Karpas-422 (cell line): ENCODE results near the gene CDX1. TPM values are rescaled to one million over a fixed set of nuclear protein-coding genes. Genes with fewer than 3 reads are reported as not detected.

Experiments used
- DNase-seq: peaks from one replicate; pipeline ENCODE4 v3.0.0-alpha.2; 2015
- H2AFZ ChIP-seq: fragments of 200-600 bp; sonication (generic); 2 replicates; pipeline ENCODE4 v1.6.1; 2014; ENCODE audit warnings: antibody characterized with exemption, low read length, mixed read lengths
- H3K27ac ChIP-seq: fragments of 200-600 bp; sonication (generic); 2 replicates; pipeline ENCODE4 v1.5.1; 2014; ENCODE audit warnings: mild to moderate bottlenecking, low read length, moderate library complexity
- H3K27me3 ChIP-seq: fragments of 200-600 bp; sonication (generic); 2 replicates; pipeline ENCODE4 v1.6.1; 2014; ENCODE audit warnings: low read length, mixed read lengths
- H3K36me3 ChIP-seq: fragments of 200-600 bp; sonication (generic); 2 replicates; pipeline ENCODE4 v1.6.1; 2014; ENCODE audit warnings: low read length, mixed read lengths; ENCODE audit not compliant: insufficient read depth
- H3K4me1 ChIP-seq: fragments of 200-600 bp; sonication (generic); 2 replicates; pipeline ENCODE4 v1.6.1; 2014; ENCODE audit warnings: mild to moderate bottlenecking, low read length, mixed read lengths
- H3K4me2 ChIP-seq: fragments of 200-600 bp; sonication (generic); 2 replicates; pipeline ENCODE4 v1.6.1; 2014; ENCODE audit warnings: low read length, low read depth, mild to moderate bottlenecking; ENCODE audit not compliant: poor library complexity, severe bottlenecking
- H3K4me3 ChIP-seq: fragments of 200-600 bp; sonication (generic); 2 replicates; pipeline ENCODE4 v1.5.1; 2014; ENCODE audit warnings: mild to moderate bottlenecking, antibody characterized with exemption, low read length, mixed read lengths
- H3K79me2 ChIP-seq: fragments of 200-600 bp; sonication (generic); 2 replicates; pipeline ENCODE4 v1.6.1; 2014; ENCODE audit warnings: mild to moderate bottlenecking, low read length, mixed read lengths
- H3K9ac ChIP-seq: fragments of 200-600 bp; sonication (generic); 2 replicates; pipeline ENCODE4 v1.6.0; 2014; ENCODE audit warnings: low read length
- H3K9me2 ChIP-seq: fragments of 200-600 bp; sonication (generic), shearing (Covaris generic); replicated peaks from 2 replicates; pipeline ENCODE4 v1.6.0; 2014; ENCODE audit warnings: mild to moderate bottlenecking, low read length, moderate library complexity; ENCODE audit not compliant: insufficient read depth
- H3K9me3 ChIP-seq: fragments of 300-700, 200-600 bp; sonication (generic); 2 replicates; pipeline ENCODE4 v1.6.1; 2014; ENCODE audit warnings: low read length, mixed read lengths
- H4K20me1 ChIP-seq: fragments of 200-600 bp; sonication (generic); 2 replicates; pipeline ENCODE4 v1.6.1; 2014; ENCODE audit warnings: mild to moderate bottlenecking, antibody characterized with exemption, low read length, low read depth; ENCODE audit not compliant: insufficient read depth
- total RNA-seq: library from RNA; depleted of rRNA; stranded (reverse); fragments of >200 nt; shearing (Covaris generic); gene quantifications from 2 replicates; pipeline ENCODE4 v1.2.3, GENCODE V29; 2014; ENCODE audit warnings: low replicate concordance

Gene CDX1
- total RNA-seq, 1 experiment from 2014 or later, result not detected

DNA sequence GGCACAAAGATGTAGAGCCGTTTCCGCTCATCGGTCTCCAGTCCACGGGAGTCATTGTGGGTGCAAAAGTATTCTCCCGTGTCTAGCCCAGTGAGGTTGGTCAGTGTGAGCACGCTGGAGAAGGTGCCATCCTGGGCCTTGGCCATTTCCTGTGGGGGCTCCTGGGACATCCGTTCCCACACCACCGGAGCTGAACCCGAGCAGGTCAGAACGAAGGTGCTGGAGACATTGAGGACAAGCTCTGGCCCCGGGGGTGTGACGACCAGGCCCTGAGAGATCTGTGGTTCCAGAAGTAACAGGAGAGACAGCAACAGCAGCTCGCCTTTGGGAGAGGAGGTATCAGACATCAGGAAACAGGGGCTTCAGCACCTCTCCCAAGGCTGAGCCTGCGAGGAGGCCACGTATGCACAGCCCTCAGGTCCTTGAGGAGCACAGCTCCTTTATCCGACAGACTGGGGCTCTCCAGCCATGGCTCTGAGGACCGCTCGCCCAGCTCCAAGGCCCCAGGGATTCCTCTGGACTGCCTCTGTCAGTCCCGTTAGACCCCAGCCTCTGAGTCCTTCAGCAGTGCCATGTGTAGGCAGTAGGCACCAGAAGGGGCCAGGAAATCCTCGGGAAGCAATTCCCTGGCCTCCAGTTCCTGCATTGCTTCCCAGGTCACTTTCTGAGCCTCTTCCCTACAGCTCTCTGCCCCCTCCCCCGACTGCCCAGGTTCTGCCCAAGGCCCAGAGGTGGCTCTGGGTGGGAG, 30.8 kb upstream of the CDX1 start:
- Histone ChIP-seq H3K27ac (no peak overlapping the region), H4K20me1 (no peaks in the 10 kb centered on the region), H2AFZ (no peak overlapping the region), H3K4me1 (no peaks in the 10 kb centered on the region), H3K9me2 (no peaks in the 10 kb centered on the region), H3K4me2 (no peak overlapping the region), H3K36me3 (no peaks in the 10 kb centered on the region), H3K27me3 (no peaks in the 10 kb centered on the region), H3K4me3 (no peak overlapping the region), H3K9ac (no peak overlapping the region), H3K9me3 (no peaks in the 10 kb centered on the region), H3K79me2 (no peaks in the 10 kb centered on the region)
- no peak for DNase-seq

DNA sequence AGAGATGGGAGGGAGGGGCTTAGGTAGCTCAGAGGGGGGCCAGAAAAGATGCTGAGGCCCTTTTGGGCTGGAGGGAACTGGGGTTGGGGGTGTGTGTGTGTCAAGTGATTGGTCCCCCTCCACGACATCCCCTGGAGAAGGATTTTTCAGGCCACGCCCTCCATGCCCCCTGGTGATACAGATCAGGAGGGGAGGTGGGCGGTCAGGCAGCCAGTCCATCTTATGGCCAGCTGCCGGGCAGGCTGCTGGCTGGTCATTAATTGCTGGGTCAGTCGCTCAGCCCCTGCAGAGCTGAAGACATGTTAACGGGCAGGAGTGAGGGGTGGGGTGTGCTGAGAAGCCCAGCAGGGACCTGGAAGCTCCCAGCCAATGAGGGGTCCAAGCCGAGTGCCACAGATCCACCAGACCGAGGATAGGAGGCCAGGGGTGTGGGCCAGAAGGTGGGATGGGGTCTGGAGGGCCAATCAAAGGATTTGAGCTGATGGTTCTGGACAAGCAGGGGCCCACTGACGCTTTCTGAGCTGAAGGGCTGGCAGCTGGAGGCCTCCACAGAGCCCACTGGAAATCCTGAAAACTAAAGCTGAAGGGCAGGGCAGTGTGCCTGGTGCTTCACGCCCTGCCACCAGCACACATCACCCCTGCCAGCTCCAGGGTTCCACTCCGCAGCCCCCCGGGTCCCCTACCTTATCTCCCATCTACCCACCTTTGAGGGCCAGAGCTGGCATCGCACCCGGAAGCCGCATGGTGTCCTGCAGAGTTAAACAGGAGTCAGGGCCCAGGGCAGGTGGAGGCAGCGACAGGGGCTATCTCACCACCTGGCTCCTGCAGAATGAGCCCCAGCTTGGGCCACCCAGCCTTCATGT, 30.0 kb upstream of the CDX1 start:
- Histone ChIP-seq H3K27me3 (no peaks in the 10 kb centered on the region), H2AFZ (no peak overlapping the region), H3K4me3 (no peak overlapping the region), H3K27ac (no peak overlapping the region), H3K4me1 (no peaks in the 10 kb centered on the region), H3K9me2 (no peaks in the 10 kb centered on the region), H3K9ac (no peak overlapping the region), H3K79me2 (no peaks in the 10 kb centered on the region), H3K36me3 (no peaks in the 10 kb centered on the region), H3K4me2 (no peak overlapping the region), H4K20me1 (no peaks in the 10 kb centered on the region), H3K9me3 (no peaks in the 10 kb centered on the region)
- no peak for DNase-seq

DNA sequence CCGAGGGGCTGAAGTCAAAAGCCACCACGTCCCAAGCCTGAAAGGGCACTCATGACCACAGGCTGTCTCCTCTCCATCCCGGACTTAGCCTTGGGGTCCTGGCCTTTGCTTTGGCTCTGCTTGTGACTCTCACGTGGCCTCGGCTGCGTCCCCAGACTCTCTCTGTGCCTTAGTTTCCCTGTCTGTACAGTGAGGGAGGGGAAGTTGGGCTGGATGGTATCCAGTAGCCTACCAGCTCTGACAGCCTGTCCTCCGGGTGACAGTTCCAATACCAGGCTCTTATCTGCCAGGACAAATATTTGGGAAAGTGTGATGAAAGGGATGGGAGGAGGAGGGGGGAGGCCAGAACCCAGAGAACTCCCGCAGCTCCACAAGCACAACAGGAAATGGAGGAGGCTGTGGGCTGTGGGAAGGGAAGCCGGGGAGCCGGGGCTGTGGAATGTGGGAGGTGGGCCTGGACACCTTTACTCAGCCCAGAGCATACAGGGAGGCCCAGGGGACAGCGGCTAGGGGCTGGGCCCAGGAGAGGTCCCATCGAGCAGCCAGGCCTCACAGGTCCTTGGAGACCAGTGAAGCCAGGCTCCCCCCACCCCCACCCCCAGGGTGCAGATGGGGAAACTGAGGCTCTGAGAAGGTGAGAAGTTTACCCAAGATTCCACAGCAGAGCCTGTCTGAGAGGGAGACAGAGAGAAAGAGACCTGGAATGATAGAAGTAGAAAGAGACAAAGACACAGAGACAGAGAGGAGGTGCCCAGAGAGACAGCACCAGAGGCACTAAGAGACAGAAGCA, 29.2 kb upstream of the CDX1 start:
- no peak overlapping the region for H3K4me3 ChIP-seq
- no peaks in the 10 kb centered on the region for H3K9me2 ChIP-seq
- H3K9ac ChIP-seq, result no peak overlapping the region
- H3K4me1 ChIP-seq, result no peaks in the 10 kb centered on the region
- H3K27ac ChIP-seq, result no peak overlapping the region
- no peak overlapping the region for H3K4me2 ChIP-seq
- H3K9me3 ChIP-seq, result no peaks in the 10 kb centered on the region
- no peaks in the 10 kb centered on the region for H3K27me3 ChIP-seq
- H3K79me2 ChIP-seq, result no peaks in the 10 kb centered on the region
- no peaks in the 10 kb centered on the region for H3K36me3 ChIP-seq
- no peaks in the 10 kb centered on the region for H4K20me1 ChIP-seq
- no peak overlapping the region for H2AFZ ChIP-seq
- no peak for DNase-seq

DNA sequence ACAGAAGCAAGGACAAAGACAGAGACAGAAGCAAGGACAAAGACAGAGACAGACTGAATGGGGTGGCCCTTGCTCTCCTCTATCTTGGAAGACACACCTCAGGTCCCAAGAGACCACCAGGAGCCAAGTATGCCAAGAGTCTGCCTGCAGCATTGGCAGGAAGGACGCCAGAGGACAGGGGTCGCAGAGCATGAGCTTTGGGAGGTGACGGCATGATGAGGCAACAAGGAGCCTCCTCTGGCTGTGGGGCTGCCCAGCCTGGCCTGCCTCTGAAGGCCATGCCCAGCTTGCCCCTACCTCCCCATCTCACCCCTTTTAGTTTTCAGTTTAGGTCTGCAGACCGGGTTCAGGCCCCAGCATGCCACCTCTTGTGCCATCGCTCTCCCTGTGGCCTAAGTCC, 28.6 kb upstream of the CDX1 start:
- no peak for DNase-seq
- Histone ChIP-seq H3K9me2 (no peaks in the 10 kb centered on the region), H3K4me3 (no peak overlapping the region), H3K4me1 (no peaks in the 10 kb centered on the region), H3K9me3 (no peaks in the 10 kb centered on the region), H3K9ac (no peak overlapping the region), H3K27ac (no peak overlapping the region), H3K27me3 (no peaks in the 10 kb centered on the region), H4K20me1 (no peaks in the 10 kb centered on the region), H2AFZ (no peak overlapping the region), H3K36me3 (no peaks in the 10 kb centered on the region), H3K4me2 (no peak overlapping the region), H3K79me2 (no peaks in the 10 kb centered on the region)

DNA sequence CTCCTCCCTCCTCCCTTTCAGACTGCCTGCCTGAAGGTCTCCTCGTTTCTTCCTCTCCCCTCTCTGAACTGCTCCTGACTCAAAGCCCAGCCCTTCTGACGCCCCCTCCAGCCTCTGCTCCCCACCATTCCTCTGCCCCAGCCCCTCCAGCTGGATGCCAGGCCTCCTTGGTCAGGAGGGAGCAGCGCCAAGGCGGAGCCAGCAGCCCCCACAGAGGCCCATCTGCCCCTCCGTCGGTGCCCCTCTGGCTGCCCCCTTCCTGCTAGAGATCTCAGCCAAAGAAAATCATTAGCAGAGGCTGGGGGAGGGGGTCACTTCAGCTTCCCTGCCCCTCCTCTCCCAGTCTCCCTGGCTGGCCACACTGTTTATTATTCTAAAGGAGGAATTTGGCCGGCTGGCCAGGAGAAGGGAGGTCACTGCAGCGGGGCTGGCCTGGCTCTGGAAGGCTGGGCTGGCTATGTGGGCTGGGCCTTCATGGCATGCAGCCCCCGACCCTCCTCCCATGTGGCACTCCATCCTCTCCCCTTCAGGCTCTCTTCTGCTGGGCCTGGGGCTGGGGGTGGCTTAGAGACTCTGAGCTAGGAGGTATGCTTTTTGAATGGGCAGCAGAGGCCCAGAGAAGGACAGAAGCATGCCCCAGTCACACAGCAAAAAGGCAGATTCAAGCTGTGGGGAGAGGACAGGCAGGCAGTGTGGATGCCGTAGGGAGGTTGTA, 27.9 kb upstream of the CDX1 start:
- Histone ChIP-seq H3K27ac (no peak overlapping the region), H3K79me2 (no peaks in the 10 kb centered on the region), H4K20me1 (no peaks in the 10 kb centered on the region), H3K9ac (no peak overlapping the region), H3K4me1 (no peaks in the 10 kb centered on the region), H3K9me3 (no peaks in the 10 kb centered on the region), H3K9me2 (no peaks in the 10 kb centered on the region), H3K4me3 (no peak overlapping the region), H3K36me3 (no peaks in the 10 kb centered on the region), H2AFZ (no peak overlapping the region), H3K27me3 (no peaks in the 10 kb centered on the region), H3K4me2 (no peak overlapping the region)
- no peak for DNase-seq

DNA sequence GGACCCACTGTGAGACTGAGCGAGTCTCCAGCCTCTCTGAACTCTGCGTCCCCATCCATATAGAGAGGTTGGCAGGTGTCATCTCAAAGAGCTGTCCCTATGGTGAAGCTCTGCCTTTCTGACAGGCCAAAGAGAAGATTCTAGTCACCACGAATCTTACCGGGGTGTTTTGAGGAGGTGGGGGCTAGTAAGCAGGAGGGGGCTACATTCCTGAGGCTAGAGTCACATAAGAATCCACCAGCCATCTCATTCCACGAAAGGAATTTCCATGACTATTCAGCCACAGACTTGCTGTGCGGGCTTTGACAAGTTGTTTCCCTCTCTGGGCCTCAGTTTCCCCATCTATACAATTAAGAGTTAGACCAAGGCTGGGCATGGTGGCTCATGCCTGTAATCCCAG, 27.2 kb upstream of the CDX1 start:
- Histone ChIP-seq H4K20me1 (no peaks in the 10 kb centered on the region), H2AFZ (no peak overlapping the region), H3K4me2 (no peak overlapping the region), H3K9me3 (no peaks in the 10 kb centered on the region), H3K36me3 (no peaks in the 10 kb centered on the region), H3K9ac (no peak overlapping the region), H3K79me2 (no peaks in the 10 kb centered on the region), H3K27ac (no peak overlapping the region), H3K9me2 (no peaks in the 10 kb centered on the region), H3K4me1 (no peaks in the 10 kb centered on the region), H3K27me3 (no peaks in the 10 kb centered on the region), H3K4me3 (no peak overlapping the region)
- no peak for DNase-seq

DNA sequence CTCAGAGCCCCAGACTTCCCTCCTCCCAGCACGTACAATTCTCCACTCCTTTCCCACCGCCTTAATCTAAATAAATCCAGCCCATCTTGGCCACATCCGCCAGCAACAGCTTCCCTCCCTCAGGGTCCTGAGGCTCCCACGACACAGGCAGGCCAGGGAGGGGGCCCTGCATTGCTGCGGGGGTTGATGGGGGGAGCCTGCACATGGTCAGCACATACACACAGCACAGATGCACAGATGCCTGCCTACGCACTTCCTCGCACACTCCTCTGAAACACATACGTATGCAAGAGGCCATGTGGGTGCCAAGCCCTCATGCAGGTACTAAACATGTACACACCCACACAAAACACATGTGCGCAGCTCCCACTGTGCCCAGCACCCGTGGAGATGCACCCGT, 25.7 kb upstream of the CDX1 start:
- Histone ChIP-seq H3K4me1 (no peaks in the 10 kb centered on the region), H3K9ac (no peak overlapping the region), H4K20me1 (no peaks in the 10 kb centered on the region), H3K9me3 (no peaks in the 10 kb centered on the region), H2AFZ (no peak overlapping the region), H3K79me2 (no peaks in the 10 kb centered on the region), H3K4me3 (no peak overlapping the region), H3K36me3 (no peaks in the 10 kb centered on the region), H3K9me2 (no peaks in the 10 kb centered on the region), H3K27me3 (no peaks in the 10 kb centered on the region), H3K27ac (no peak overlapping the region), H3K4me2 (no peak overlapping the region)
- DNase-seq, result no peak
